HuH-7.5 (cell line): ENCODE measurements around the gene MBD4.
"Not testable (repeated sequence)": the region's sequence is repeated elsewhere in the genome, so short reads cannot be mapped to it uniquely, and the experiment has no call there.

Experiments
- DNase-seq: peaks from one replicate; pipeline ENCODE4 v3.0.0; 2011; ENCODE audit warnings: low spot score

Gene MBD4

DNA sequence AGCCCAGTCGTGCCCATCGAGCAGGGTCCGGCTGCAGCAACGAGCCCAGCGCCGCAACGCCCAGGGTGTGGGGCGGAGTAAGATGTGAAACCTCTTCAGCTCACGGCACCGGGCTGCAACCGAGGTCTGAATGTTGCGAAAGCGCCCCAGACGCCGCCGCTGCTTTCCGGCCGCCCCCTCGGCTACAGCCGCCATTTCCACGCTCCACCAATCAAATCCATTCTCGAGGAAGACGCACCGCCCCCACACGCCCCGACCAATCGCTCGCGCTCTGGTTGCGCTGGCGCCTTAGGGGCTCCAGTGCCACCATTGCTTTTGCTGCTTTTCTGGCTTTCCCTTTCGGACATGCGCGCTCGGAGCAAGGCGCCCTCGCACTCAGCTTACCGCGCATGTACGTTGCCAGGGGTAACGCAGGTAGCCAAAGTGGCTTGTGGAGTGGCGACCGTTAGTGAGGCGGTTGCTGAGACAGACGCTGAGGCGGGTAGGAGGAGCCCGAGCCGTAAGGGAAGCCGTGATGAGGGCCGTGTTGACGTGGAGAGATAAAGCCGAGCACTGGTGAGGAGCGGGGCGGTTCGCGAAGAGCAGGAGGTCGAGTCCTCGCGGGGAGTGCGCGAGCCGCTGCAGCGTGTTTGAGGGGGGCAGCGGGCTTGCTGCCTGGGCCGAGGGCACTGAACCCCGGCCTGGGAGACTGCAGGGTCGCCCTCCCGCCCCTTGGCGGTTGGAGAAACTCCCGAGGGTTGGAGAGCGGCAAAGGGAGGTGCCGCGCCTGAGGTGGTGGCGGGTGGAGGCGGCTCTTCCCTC lies at the start of gene MBD4, which contains the start of gene IFT122:
MBD4 (minus strand) TSS at position 132 of the 801 bp plus-strand sequence; CDS start at position 17, 115 bp downstream.
IFT122 (plus strand) TSS at position 408 of the 801 bp plus-strand sequence; CDS start at position 515, 107 bp downstream.
- DNase-seq, result peak; percentile 95

DNA sequence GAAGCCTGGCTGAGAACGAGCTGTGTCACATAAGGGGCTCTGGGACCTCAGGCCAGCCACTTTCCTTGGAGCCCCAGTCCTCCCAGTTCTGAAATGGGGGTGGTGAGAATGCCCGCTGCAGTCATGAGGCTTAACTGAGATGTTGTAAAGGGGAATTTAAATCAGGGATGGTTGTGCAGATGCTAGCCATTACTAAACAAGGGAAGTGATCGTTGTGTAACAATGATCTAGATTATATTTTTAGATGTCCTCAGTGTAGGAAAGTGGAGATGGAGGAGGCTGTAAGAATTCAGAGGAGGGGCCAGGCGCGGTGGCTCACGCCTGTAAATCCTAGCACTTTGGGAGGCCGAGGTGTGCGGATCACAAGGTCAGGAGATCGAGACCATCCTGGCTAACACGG lies 49.5 kb upstream of the MBD4 start:
- not testable (repeated sequence) for DNase-seq

DNA sequence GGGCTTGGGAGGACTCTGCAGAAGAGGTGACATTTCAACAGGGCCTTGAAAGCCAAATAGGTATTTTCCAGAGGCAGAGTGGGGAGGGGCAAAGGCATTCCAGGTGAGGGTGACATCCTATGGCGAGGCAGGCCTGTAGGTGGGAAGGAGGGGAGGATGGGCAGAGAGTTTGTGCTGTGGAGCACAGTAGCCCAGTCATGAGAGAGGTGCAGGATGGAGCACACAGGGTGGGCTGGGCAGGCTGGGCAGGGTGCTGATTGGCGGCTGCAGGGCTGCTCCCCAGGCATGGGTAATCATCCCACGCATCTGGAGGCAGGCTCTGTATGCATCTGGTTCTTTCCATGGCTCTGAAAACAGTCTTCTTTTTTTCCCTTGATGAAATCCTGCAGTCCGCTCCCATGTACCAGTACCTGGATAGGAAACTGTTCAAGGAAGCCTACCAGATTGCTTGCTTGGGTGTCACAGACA lies 48.2 kb upstream of the MBD4 start:
- DNase-seq, result not testable (repeated sequence)

DNA sequence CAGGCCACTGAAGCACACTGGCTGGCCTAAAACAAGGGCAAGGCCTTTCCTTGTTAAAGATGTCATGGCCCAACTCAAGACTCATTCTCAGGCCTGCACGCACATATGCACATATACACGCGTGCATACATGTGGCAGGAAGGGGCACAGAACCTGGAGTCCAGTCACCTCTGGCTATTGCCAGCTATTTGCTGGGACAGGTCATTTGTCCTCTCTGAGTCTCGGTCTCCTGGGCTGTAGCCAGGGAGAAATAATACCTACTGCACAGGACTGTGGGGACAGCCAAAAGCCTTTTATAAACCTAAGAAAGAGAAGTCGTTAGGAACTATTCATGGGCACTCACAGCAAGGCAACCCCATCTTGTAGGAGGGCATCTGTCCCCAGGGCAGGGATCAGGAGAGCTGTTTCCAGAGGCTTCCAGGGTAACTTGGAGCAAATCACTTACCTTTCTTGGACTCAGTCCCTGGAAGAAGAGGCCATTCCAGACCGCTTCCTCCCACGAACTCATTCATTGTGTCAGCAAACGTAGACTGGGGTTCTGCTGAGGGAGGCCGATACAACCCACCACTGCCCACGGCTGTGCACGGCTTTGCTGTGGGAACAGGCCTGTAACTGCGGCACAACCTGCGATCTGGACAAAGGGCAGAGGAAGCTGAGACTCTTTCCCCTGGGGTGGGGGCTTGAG lies 47.6 kb upstream of the MBD4 start:
- DNase-seq, result no peak

DNA sequence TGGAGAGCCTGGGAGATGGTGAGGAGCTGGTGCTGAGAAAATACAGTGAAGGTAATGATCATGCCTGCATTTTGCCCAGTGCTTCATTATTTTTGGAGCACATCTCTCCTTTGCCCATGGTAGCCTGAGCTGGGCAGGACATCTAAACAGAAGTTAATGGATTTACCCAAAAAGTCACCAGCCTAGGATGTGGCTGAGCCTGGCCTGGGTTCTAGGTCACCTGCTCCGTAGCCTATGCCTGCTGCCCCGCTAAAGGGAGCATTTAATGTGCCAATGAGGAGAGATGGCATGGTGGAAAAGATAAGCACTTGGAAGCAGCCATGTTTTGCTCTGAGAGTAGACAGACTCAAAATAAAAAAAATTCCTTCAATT lies 46.9 kb upstream of the MBD4 start:
- DNase-seq, result no peak

DNA sequence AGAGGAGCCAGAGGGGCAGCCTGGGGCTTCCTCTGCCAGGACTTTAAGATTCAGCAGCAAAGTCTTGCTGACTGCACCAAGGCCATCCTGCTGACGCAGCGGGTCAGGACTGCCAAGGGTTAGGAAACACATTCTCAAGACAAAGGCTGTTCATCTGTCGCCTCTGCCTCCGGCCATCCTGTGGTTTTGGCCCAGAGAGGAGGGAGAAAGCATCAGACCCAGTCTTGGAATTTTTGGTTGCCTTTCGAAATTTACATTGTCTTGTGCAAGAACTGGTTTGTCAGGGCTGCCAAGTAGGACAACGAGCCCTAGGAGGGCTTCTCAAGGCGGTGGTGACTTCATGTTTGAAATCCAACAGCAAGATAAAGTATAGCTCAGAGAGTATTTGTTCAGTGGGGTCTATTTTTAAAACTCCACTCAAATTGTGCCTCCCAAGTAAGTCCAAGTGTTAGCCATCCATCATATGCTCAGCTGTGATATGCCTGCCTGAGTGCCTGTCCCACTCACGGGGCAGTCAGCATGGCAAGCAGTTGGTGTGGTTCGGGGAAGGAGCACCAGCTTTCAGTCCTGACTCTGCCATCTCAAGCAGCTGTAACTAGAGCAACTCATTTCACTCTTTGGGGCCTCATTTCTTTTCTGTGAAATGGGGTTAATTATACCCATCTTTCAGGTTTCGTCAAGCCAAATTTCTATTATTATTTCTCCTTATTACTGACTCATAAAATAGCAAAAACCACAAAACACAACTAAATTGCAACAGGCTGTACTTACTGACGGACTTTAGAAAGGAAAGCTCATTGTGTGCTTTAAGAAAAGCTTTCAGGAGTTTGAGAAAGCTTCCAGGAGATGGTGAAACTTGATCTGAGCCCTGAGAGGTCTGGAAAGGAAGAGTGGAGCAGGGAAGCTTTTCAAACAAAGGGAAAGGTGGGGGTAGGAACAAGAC lies 46.2 kb upstream of the MBD4 start:
- peak; percentile 42 for DNase-seq

DNA sequence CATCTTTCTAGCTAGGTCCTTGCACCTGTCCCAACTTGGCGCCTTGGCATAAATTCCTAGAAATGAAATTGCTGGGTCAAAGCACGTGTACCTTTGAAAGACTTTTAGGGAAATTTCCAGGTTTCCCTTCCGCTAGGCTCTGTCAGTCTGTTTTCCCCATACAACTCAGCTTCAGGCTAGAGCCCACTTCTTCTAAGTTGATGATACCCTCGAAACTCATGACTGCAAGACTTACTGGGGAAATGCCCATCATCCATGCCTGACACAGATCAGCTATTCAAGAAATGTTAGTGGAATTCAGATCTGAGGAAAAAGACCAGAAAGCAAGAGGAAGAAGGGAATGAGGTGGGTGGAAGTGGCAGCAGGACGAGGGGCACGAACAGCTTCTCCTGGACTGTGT lies 45.4 kb upstream of the MBD4 start:
- not testable (repeated sequence) for DNase-seq

DNA sequence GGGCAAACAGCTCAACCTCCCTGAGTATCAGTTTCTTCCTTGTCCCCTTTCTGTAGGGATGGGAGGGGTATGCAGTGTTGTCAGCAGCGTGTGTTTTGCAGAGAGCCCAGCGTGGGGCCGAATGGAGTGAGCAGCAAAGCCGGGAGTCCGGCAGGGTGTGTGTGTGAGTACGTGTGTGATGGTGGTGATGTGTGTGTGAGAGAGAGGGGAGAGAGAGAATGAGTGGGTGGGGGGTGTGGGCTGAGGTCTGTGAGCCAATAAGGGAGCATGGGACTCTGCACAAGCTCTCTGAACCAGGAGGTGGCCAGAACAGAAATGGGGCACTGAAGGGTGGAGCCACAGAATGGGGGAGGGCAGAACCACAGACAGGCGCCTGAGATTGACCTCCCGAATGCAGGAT lies 44.1 kb upstream of the MBD4 start:
- no peak for DNase-seq

DNA sequence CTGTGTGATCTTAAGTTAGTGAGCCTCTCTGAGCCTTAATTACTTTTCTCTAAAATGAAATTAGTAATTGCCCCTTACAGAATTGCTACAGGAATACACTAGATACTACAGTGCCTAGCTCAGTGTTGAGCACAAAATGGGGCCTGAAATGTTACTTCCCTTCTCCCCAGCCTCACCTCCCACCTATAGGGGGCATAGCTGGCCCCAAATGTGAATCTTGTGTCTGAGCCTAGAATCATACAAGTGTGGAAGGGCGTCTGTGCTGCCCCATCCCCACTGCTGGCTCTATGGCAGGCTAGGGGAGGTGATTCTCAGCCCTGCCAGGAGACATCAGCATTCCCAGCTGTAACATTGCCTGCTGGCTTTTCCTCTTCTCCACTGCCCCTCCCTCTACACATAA lies 43.0 kb upstream of the MBD4 start:
- DNase-seq, result no peak

DNA sequence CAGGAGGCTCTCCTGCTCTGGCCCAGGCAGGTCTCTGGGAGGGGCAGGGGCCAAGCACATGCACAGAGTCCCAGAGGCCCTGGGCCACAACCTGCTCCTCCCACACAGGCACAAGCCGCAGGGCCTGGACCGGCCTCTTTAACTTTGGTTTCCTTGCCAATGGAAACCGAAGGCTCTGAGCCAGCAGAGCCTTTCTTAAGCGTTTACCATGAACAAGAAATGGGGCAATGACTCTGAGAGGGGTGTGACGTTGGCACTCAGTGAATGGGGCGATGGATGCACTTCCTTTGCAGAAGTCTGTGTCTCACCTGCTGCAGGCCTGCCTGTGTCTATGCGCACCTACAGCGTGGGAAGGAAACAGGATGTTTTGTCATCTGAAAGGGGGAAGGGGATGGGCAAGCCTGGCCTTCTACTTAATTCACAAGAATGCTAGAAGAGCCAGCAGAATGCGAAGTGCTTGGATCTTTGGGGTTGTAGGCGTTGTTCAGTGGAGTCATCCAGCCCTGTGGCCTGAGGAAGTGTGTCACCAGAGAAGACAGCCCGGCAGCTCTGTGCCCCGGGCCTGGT lies 42.1 kb upstream of the MBD4 start:
- DNase-seq, result no peak

DNA sequence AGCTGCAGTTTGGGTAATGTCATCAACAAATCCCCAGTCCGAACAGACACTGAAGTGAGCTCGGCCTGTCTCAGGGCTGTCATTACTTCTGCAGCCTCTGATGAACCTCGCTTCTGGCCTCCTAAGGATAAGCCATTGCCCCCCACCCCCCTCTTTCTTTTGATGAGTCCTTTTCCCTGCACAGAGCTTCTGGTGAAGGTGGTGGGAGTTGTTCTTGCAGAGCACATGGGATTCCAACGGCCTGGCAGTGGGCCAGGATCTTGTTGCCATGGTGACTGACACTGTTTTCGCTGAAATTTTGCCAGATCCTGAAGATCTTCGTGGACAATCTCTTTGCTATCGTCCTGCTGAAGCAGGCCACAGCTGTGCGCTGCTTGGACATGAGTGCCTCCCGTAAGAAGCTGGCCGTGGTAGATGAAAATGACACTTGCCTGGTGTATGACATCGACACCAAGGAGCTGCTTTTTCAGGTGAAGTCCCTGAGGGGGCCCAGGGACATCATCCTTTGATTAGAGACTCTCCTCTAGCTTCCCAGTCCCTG lies 41.5 kb upstream of the MBD4 start:
- not testable (repeated sequence) for DNase-seq

DNA sequence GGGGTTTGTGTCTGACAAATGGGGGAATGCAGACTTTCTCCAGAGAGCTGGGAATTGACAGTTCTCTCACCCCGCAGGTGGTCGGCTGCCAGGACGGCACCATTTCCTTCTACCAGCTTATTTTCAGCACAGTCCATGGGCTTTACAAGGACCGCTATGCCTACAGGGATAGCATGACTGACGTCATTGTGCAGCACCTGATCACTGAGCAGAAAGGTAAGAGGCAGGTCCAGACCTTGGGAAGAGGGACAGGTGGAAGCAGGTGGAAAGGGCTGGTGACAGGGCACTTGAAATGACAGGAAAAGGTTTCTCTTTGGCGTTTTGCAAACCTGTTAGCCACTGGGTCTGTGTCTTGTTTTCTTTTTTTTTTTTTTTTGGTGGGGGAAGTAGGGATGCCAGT lies 36.8 kb upstream of the MBD4 start:
- DNase-seq, result no peak

DNA sequence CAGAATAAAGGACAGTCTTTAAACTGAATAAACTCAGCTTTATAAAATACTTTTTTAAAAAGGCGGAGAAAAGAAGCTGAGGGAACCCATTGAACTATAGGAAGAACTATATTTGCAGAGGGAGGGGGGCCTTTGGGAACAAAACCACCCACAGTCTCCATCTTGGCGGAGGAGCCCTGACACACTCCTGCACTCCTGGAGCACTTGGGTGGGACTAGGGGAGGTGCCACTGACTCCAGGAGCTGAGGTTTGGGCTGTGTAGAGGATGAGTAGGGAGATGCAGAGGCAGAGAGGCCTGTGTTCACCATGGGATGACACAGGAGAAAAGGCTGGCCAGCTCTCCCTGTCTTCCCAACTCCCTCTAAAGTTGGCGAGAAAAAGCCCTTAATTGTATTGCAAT lies 36.1 kb upstream of the MBD4 start:
- no peak for DNase-seq

DNA sequence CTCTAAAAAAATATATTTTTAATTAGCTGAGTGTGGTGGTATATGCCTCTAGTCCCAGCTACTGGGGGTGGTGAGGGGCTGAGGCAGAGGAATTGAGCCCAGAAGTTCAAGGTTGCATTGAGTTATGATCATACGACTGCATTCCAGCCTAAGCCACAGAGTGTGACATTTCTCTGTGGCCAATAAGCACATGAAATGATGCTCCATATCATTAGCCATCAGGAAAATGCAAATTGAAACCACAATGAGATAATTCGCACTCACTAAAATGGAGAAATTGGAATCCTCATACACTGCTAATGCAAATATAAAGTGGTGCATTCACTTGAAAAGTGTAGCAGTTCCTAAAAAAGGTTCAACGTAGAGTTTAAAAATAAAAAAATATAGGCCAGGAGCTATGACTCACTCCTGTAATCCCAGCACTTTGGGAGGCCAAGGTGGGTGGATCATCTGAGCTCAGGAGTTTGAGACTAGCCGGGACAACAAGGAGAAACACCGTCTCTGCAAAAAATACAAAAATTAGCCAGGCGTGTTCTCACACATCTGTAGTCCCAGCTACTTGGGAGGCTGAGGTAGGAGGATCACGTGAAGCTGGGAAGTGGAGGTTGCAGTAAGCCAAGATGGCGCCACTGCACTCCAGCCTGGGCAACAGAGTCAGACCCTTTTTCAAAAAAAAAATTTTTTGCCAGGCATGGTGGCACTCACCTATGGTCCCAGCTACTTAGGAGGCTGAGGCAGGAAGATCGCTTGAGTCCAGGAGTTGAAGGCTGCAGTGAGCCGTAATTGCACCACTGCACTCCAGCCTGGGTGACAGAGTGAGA lies 35.4 kb upstream of the MBD4 start:
- no peak for DNase-seq

DNA sequence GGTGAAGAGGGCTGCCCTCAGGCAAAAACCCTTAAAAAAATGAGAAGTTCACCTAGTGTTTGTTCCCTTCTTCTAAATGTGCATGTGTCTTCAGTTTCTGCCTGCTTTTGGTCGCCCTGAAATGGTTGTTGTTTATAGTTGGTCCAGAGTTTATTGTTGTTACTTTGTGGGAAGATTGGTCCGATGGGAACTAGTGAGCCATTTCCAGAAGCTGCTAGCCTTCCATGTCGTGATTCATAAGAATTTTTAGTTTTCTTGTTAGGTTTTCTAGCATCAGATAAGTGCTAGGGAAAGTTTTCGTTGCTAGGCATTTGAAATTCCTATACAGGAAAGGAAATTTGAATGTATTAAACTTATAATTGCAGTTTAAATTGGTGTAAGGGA lies 34.0 kb upstream of the MBD4 start:
- no peak for DNase-seq

DNA sequence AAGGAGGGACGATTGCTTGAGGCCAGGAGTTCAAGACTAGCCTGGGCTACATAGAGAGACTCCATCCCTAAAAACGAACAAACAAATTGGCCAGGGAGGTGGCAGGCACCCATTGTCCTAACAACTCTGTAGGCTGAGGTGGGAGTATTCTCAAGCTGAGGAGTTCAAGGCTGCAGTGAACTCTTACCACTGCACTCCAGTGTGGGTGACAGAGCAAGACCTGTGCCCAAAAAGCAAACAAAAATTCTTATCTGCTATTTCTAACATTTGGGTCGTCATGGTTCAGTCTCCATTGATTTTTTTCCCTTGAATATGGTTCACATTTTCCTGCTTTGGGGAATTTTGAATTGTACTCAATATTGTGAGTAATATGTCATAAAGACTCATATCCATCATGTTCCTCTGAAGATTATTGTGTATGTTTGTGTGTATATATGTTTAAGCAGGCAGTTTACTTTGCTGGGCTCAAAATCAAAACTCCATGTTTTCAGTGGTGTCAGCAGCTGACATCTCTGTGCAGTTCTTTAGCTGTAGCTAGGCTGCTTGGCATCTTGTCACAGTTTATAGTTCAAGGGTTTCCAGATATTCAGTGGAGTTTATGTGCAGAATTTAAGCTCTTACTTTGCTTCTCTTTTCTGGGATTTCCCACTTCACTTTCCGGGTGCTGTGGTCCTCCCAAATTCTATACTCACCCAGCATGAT lies 33.5 kb upstream of the MBD4 start:
- no peak for DNase-seq

DNA sequence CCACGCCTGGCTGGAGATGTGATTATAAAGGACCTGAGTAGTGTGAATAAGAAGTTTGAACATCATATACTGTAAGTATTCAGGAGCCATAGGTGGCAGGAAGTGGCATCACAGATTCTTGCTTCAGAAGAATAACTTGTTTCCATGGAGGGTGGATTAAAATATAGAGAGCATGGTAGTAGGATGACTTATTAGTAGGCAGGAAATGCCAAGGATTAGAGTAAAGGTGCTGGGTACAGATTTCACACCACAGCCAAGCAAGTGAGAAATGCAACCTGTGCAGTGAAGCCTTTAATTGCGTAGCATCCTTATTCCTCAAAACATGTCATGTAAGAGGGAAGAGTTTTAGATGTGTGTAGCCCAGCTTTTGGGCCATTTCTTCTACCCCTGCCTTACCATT lies 31.1 kb upstream of the MBD4 start:
- DNase-seq, result no peak

DNA sequence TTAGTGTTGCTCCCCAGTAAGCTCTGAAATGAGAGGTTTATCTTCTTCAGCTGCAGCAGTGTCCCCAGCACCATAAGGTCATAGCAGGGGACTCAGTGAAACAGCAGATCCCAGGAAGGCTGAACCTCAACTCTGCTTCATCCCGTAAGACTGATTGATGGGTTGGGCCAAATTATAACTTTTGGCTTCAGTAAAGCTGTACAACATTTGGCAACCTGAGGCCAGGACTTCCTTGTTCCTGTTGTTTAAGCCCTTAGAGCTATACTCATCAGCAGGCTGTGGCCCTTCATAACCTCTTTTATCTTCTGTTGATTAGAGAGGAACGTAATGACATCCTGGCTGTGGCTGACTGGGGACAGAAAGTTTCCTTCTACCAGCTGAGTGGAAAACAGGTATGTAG lies 29.3 kb upstream of the MBD4 start:
- DNase-seq, result no peak

DNA sequence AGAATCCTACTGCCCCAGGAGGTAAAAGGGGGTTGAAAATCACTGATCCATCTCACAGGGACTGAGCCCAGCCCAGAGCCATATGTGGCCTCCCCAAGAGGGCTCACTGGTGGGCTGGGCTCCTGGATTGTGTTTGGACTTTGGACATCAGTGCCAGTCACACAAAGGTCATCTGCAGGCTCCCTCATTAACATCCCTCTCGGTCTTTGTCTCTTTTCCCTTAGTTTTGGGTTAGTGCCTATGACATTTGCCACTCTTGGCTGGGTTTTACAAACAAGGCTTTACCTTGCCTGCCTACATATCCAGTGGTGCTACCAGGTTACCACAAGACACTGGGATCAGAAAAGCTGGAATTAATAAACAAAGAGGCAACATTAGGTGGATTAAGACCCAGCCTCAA lies 28.2 kb upstream of the MBD4 start:
- DNase-seq, result no peak

DNA sequence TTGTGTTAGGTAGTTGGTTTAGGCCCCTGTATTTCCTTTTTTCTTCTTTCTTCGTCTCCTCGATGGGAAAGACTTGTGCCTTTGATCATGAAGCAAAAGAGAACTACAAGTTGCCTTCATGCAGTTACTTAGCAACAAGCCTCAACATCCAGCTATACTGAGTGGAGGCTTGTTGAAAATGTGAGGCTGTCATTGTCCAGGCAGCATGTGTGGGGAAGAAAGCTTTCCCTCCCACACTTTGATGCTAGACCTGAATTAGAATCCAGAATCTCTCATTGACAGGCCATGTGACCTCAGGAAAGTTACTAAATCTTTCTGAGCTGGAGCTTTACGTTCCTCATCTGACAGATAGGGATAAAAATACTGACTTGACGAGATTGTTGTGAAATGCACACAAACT lies 24.0 kb upstream of the MBD4 start:
- DNase-seq, result no peak
